RWPE2 (cell line): ENCODE data around the gene CEACAM3.

Source experiments
- ATAC-seq: fragments of 200-7000 bp; cut with Tn5 transposase; 3 replicates; pipeline ENCODE4 v1.9.1; 2021; ENCODE audit warnings: low read depth
- DNase-seq: peaks from one replicate; pipeline ENCODE4 v3.0.0-alpha.2; 2020; ENCODE audit warnings: low spot score
- H3K27ac ChIP-seq: fragments of 450-650 bp; 2 replicates; pipeline ENCODE4 v1.5.1; 2017; ENCODE audit warnings: mild to moderate bottlenecking; ENCODE audit not compliant: poor library complexity, severe bottlenecking
- H3K27me3 ChIP-seq: fragments of 250-450 bp; sonication (Bioruptor Pico); 2 replicates; pipeline ENCODE4 v1.5.1; 2021; ENCODE audit warnings: mild to moderate bottlenecking, moderate library complexity; ENCODE audit not compliant: insufficient read depth, poor library complexity, severe bottlenecking
- H3K36me3 ChIP-seq: fragments of 250-450 bp; sonication (Bioruptor Pico); 2 replicates; pipeline ENCODE4 v1.5.1; 2020; ENCODE audit warnings: low read depth, mild to moderate bottlenecking, moderate library complexity
- H3K4me1 ChIP-seq: fragments of 250-450 bp; sonication (Bioruptor Pico); 2 replicates; pipeline ENCODE4 v1.5.1; 2021; ENCODE audit warnings: mild to moderate bottlenecking, moderate library complexity; ENCODE audit not compliant: insufficient read depth, poor library complexity, severe bottlenecking
- H3K4me3 ChIP-seq: fragments of 250-450 bp; sonication (Bioruptor Pico); 2 replicates; pipeline ENCODE4 v1.5.1; 2021; ENCODE audit warnings: mild to moderate bottlenecking, moderate library complexity; ENCODE audit not compliant: severe bottlenecking
- H3K9me3 ChIP-seq: fragments of 250-450 bp; sonication (Bioruptor Pico); 2 replicates; pipeline ENCODE4 v1.5.1; 2021; ENCODE audit warnings: mild to moderate bottlenecking, moderate library complexity; ENCODE audit not compliant: severe bottlenecking
- TF ChIP-seq, protein P1 (sequence below): fragments of 450-650 bp; IDR thresholded peaks from one replicate; pipeline ENCODE4 v1.5.1; 2017; ENCODE audit warnings: mild to moderate bottlenecking, moderate library complexity; ENCODE audit not compliant: poor library complexity, severe bottlenecking

Gene CEACAM3

DNA sequence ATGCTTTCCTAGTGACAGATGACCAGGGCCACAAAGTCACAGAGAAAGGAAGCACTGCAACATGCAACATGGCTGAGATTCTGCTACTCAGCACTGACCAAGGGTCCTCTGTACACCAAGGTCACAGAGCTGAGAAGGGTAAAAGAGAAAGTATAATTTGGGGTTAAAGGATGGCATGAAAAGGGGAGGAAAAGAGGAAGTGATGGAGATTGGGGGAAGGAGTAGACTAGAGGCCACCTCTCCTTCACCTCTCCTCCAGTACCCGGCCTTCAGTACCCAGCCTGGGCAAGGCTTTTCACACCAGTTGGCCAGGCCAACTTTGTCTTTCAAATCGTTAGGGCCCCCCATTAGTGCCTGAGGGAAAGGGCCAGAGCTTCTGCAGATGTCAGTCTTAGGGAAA lies 57.4 kb downstream of the CEACAM3 start:
- H3K36me3 ChIP-seq = no peaks in the 10 kb centered on the region
- TF ChIP-seq, protein P1, sequence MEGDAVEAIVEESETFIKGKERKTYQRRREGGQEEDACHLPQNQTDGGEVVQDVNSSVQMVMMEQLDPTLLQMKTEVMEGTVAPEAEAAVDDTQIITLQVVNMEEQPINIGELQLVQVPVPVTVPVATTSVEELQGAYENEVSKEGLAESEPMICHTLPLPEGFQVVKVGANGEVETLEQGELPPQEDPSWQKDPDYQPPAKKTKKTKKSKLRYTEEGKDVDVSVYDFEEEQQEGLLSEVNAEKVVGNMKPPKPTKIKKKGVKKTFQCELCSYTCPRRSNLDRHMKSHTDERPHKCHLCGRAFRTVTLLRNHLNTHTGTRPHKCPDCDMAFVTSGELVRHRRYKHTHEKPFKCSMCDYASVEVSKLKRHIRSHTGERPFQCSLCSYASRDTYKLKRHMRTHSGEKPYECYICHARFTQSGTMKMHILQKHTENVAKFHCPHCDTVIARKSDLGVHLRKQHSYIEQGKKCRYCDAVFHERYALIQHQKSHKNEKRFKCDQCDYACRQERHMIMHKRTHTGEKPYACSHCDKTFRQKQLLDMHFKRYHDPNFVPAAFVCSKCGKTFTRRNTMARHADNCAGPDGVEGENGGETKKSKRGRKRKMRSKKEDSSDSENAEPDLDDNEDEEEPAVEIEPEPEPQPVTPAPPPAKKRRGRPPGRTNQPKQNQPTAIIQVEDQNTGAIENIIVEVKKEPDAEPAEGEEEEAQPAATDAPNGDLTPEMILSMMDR = no peak
- H3K27ac ChIP-seq = no peak overlapping the region
- DNase-seq = no peak
- no peaks in the 10 kb centered on the region for H3K4me1 ChIP-seq
- no peaks in the 10 kb centered on the region for H3K9me3 ChIP-seq
- no peak overlapping the region for H3K4me3 ChIP-seq
- no peak for ATAC-seq
- H3K27me3 ChIP-seq = peaks cover 20% of the 10 kb centered on the region

DNA sequence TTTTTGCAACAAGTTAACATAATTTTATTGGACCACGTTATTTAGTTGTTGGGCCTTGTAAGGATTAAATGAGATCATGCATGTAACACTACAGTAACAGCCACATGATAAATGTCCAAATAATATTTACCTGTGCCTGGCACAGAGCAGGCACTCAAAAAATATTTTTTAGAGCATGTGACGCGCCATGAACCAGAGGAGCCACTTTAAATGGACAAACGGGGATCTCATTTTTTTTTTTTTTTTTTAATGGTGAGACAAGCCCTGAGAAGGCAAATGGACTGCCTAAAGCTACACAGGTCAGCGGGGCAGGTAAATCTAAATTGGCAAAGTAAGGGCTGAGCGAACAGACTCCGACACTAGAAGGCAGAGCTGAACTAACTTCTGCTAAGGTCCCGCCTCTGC lies 62.8 kb downstream of the CEACAM3 start:
- no peak for ATAC-seq
- Histone ChIP-seq H3K9me3 (no peaks in the 10 kb centered on the region), H3K27me3 (no peaks in the 10 kb centered on the region), H3K27ac (peak overlapping the region; percentile 87), H3K4me1 (peaks cover 13% of the 10 kb centered on the region), H3K36me3 (peaks cover 39% of the 10 kb centered on the region), H3K4me3 (peak overlapping the region; percentile 90)
- no peak for DNase-seq
- TF ChIP-seq, protein P1 = no peak

DNA sequence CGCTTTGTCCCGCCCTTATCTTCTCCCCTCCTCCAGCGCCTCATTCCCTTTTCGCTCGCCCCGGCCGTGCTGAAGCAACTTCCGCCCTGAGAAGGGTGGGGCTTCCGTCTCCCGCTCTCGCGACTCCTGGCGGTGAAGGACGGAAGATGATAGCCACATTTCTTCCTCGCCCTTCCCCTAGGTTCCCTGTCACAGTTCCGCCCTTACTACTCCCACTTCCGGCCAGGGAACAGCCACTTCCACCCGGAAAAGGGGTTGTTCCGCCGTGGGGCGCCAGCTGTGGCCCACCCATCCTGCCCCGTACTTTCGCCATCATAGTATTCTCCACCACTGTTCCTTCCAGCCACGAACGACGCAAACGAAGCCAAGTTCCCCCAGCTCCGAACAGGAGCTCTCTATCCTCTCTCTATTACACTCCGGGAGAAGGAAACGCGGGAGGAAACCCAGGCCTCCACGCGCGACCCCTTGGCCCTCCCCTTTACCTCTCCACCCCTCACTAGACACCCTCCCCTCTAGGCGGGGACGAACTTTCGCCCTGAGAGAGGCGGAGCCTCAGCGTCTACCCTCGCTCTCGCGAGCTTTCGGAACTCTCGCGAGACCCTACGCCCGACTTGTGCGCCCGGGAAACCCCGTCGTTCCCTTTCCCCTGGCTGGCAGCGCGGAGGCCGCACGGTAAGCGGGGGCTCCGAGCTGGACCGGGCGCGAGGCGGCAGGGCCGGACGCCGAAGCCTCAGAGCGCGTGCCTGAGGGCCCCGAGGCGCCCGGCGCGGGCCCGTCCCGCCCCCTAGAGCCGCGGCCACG lies 63.4 kb downstream of the CEACAM3 start, which contains the start of gene RPS19:
Gene RPS19, plus strand, starts transcription at position 638 of the 801 bp plus-strand sequence. CDS start 520 bp downstream, outside the sequence.
- TF ChIP-seq, protein P1 = peak; percentile 66
- Histone ChIP-seq H3K36me3 (peaks cover 45% of the 10 kb centered on the region), H3K4me3 (peak within 1 kb of the TSS; percentile 90), H3K27ac (peak within 1 kb of the TSS; percentile 87), H3K9me3 (no peaks in the 10 kb centered on the region), H3K4me1 (peaks cover 13% of the 10 kb centered on the region), H3K27me3 (no peaks in the 10 kb centered on the region)
- DNase-seq (peak; percentile 95), ATAC-seq (peak; percentile 84)

DNA sequence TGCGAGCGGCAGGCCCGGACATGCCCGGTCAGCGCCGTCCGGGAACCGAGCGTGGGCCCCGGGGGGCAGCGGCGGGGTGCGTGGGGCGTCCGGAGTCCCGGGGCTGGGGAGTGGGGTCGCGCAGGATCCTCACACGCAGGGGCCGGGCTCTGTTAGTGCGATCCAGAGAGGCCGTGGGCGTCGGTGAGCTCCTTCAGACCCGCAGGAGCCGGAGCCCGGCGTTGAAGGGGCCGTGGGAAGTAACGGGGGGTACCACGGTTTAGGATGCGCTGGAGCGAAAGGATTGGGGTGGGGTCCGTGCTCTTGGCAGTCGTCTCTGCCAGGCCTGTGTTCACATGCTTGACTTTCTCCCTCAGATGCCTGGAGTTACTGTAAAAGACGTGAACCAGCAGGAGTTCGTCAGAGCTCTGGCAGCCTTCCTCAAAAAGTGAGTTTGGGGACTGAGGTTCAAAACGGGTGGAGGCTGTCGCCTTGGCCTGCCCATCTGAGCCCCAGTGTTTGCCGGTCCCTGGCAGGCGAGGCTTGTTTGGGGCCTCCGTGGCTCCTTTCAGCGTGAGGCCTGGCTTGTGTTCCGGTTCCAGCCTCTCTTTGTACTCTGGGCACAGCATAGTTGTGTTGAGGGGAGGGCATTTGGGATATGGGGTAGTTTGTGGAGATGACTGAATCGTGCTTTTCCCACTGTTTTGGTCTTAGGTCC lies 64.2 kb downstream of the CEACAM3 start:
- H3K4me3 ChIP-seq = peak overlapping the region; percentile 90
- H3K36me3 ChIP-seq = peaks cover 52% of the 10 kb centered on the region
- peaks cover 13% of the 10 kb centered on the region for H3K4me1 ChIP-seq
- TF ChIP-seq, protein P1 = no peak
- H3K27me3 ChIP-seq = no peaks in the 10 kb centered on the region
- peak overlapping the region; percentile 87 for H3K27ac ChIP-seq
- ATAC-seq (no peak), DNase-seq (no peak)
- H3K9me3 ChIP-seq = no peaks in the 10 kb centered on the region
